Hematopoietic multipotent progenitor cell (in vitro differentiated cells): ENCODE data around the gene BMI1. TPM values are rescaled to one million over a fixed set of nuclear protein-coding genes. Genes with fewer than 3 reads are reported as not detected.
A peak's percentile ranks its signal among the peaks of the same experiment; 100 is the strongest.
"Not testable (repeated sequence)": the region's sequence is repeated elsewhere in the genome, so short reads cannot be mapped to it uniquely, and the experiment has no call there.

Experiments
- DNase-seq, 3 donors: peaks; one replicate each; pipeline ENCODE4 v3.0.0-alpha.2; 2011 to 2015; ENCODE audit warnings: low read depth in 2 of 3, low spot score in 2 of 3
- total RNA-seq: library from RNA; depleted of rRNA; stranded (reverse); fragments of >200 nt; gene quantifications from one replicate; pipeline ENCODE4 v1.2.3, GENCODE V29; 2012

Gene BMI1
- total RNA-seq, 1 donor, result 53.3 TPM

DNA sequence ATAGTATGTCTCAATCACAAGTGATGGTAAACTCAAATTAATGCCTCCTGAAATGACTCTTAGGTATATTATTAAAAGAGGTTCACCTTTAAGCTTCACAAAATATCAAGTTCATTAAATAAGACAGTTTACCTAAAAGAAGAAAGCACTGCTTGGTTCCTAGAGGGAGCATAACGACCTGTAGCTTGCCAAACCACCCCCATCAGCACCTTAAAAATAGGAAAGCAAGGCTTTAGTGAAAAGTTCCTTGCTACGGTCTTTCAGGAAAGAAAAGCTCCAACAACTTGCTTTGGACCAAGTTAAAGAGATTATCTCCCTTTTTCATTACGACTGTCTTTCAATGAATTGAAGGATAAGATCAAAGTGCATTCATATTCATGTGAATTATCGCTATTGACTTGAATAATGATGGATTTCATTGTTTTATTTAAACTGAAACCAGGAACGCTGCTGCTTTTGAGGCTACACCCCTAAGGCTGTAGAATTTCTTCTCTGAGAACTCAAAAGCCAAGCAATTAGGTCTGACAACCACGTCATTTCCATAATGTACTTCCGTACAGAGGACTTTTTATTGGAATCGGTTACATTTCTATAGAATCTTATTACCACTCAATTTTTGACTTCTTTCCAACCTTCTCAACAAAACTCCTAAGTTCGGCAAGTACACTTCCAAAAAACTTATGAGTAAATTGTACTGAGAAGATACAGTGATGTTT, 17.4 kb downstream of the BMI1 start:
- no peak for DNase-seq

GRCh38 chr10:22338931-22339330, 18.0 kb downstream of the BMI1 start:
- no peak for DNase-seq

- peak in 1 of 3 donors; percentile 17 for DNase-seq
Observed at GRCh38 chr10:22339761-22340328, 18.9 kb downstream of the BMI1 start.

- DNase-seq, result peak in 2 of 3 donors; percentile 84 to 94
Observed at GRCh38 chr10:22340329-22341189, 19.7 kb downstream of the BMI1 start.

- DNase-seq, result no peak
Observed at GRCh38 chr10:22341190-22341925, 20.5 kb downstream of the BMI1 start.

GRCh38 chr10:22341926-22342196, 21.0 kb downstream of the BMI1 start:
- no peak for DNase-seq

DNA sequence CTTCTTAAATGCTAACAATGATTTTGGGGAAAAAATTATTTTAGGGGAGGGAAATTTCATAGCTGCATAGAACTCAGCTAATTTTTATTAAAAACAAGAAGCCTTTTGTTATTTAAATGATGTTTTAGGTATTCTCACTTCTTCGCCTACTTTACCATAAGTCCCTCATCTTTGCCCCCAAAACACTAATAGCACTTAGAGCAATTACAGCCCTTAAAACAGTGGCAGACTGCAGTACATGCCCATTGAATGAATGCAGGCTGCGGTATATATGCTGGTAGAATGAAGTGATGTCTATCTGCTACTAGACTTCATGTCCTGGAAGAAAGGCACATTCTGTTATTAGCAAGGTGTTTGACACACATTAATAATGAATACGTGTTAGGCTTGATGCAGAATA, 21.5 kb downstream of the BMI1 start:
- no peak for DNase-seq

DNA sequence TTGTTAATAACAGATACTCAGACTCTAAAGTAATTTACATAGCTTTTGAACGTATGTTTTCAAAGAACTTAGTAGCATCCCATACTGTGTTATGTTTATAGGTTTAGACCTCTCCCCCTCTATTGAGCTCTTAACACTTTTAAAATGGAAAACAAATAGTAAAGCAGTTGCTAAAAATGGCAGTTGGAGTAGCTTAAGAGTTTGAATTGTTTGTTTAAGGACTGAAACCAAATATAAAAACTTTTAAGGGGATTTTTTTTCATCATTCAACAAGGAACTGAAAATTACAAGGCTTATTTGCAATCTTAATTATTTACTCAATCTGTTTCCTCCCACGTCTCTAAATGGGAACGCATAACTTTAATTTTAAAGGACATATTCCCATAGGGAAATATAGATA, 22.8 kb downstream of the BMI1 start:
- no peak for DNase-seq

DNA sequence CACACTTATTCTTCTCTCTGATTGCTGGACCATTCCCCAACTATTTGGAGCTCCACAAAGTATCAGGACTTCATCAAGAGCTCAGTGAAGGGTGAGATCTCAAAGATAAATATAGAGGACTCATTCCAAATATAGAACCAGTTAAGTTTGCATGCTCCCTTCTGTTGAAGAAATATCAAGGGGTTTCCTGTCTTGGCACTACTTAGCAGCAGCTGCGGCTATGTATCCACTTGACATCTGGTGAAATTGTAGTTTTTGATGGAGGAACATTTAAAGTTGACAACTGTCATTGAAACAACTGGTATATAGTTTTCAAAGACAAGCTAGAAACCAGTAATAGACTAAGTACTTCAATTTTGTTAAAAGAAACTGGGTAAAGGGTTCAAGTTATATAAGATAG, 23.4 kb downstream of the BMI1 start:
- no peak for DNase-seq

GRCh38 chr10:22344781-22345300, 23.9 kb downstream of the BMI1 start:
- DNase-seq, result no peak

GRCh38 chr10:22345301-22346095, 24.6 kb downstream of the BMI1 start, which contains the start of gene SPAG6:
Gene SPAG6 (plus strand): TSS chr10:22345496. CDS start chr10:22345612, 116 bp downstream.
- DNase-seq, result peak in 2 of 3 donors; percentile 82 to 88

GRCh38 chr10:22346096-22346661, 25.3 kb downstream of the BMI1 start:
- DNase-seq, result no peak

DNA sequence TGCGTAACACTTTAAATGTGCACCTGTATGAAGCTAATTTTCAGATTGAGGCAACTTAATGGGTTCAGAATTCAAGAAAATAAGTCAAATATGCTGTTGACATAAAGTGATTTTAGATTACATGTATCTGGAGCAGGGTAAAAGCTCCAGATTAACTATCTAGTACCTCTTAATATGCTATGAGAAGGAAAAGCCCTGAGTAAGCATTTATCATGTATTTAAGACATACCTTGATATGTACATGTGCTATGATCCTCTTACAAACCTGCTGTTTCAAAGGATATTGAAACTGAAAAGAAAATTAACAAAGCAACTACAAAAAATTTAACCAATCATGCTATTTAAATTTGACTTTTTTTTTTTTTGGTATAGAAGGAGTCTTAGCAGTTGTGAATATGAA, 28.9 kb downstream of the BMI1 start:
- DNase-seq, result no peak

- no peak for DNase-seq
Observed at GRCh38 chr10:22351131-22351703, 30.3 kb downstream of the BMI1 start.

DNA sequence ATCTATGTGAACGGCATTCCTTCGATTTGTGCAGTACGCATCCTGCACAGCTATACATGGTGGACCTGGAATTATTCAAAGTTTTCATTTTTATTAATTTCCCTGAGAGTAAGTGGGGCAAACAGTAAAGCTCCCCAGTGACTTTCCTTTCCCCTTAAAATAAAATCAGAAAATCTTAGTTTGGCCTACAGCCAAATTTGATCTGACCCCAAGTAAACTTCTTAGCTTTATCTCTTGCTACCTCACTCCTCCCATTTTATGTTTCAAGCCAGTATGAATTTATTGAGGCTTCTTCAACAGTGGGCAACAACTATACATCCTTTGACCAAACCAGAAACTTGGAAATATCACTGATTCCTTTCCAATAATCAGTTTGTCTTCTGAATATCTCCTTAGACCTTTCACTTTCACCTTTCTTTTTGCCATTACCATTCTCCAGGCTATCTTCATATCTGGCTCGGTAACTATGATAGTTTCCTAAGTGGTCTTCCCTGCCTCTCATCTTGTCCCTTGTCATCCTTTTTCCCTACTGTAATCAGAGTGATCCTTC, 35.5 kb downstream of the BMI1 start:
- no peak for DNase-seq

DNA sequence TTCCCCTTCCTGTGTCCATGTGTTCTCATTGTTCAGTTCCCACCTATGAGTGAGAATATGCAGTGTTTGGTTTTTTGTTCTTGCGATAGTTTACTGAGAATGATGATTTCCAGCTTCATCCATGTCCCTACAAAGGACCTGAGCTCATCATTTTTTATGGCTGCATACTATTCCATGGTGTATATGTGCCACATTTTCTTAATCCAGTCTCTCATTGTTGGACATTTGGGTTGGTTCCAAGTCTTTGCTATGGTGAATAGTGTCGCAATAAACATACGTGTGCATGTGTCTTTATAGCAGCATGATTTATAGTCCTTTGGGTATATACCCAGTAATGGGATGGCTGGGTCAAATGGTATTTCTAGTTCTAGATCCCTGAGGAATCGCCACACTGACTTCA, 36.9 kb downstream of the BMI1 start:
- not testable (repeated sequence) for DNase-seq

- DNase-seq, result no peak
Observed at GRCh38 chr10:22363305-22363704, 42.4 kb downstream of the BMI1 start.

DNA sequence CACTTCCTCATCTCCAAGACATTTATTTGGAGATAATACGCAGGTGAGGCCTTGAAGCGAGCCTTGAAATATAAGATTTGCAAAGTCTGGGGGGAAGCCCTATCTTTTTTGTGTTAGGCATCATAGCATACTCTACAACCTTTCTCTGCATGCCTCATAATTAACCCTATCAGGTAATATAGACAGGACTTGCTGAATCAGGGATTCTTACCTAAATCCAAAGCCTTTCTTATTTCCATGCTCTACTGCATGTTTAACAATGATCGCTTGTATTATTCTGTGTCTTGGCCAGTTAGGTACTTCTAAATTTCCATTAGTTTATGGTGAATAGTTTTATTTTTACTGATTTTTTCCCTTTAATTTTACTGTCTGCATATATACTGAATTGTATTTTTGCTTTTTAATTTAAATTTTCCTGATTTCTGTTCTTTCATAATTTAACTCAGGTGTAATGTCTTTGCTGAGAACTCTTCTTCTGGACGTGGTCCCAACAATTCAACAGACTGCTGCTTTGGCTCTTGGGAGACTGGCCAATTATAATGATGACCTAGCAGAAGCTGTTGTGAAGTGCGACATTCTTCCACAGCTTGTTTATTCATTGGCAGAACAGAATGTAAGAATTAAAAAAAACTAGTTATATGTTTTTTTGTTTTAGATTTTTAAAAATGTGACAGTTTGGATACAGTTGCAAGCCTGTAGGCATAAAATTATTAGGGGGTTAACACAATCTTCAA, 43.7 kb downstream of the BMI1 start:
- DNase-seq, result no peak
